Activated CD8-positive, alpha-beta memory T cell treated with anti-CD3 and anti-CD28 coated beads for 4 hours (primary cell): ENCODE data around the gene TMEM82.

Source experiments
- DNase-seq, 2 donors: peaks; one replicate each; pipeline ENCODE4 v3.0.0-alpha.2; 2020; ENCODE audit warnings: low read depth in 2 of 2

The TMEM82 gene

GRCh38 chr1:15785683-15786082, 43.4 kb downstream of the TMEM82 start:
- DNase-seq: no peak

GRCh38 chr1:15786581-15786980, 44.3 kb downstream of the TMEM82 start:
- DNase-seq: no peak

GRCh38 chr1:15788624-15789301, 46.5 kb downstream of the TMEM82 start:
- DNase-seq: no peak

- no peak for DNase-seq
Observed at GRCh38 chr1:15796086-15796462, 53.8 kb downstream of the TMEM82 start.
